Measurements from ENCODE around the gene ACADS. TPM values are rescaled to one million over a fixed set of nuclear protein-coding genes. Genes with fewer than 3 reads are reported as not detected.

ACADS gene
- total RNA-seq, 1 donor from 2014 or later: 0.88 TPM

- no peak for TF ChIP-seq EZH2phosphoT487 (IDR thresholded peaks at IDR 0.05)
- no peak for TF ChIP-seq CTCF (IDR thresholded peaks at IDR 0.05)
- TF ChIP-seq EZH2 (IDR thresholded peaks at IDR 0.05): no peak
- Histone ChIP-seq H4K20me1 (ENCODE audit: low read depth) (peaks cover 66% of the 10 kb centered on the region), H3K27me3 (no peaks in the 10 kb centered on the region), H3K79me2 (ENCODE audit: low read depth) (peaks cover 19% of the 10 kb centered on the region), H2AFZ (replicated peaks) (no peak overlapping the region), H3K36me3 (peaks cover 6% of the 10 kb centered on the region), H3K4me3 (no peak overlapping the region), H3K9ac (no peak overlapping the region), H3K9me3 (ENCODE audit: low read depth) (no peaks in the 10 kb centered on the region), H3K4me1 (no peaks in the 10 kb centered on the region), H3F3A (ENCODE audit: low read depth) (peaks cover 8% of the 10 kb centered on the region), H3K4me2 (no peak overlapping the region), H3K27ac (no peak overlapping the region)
- peaks cover 7% of the 10 kb centered on the region for H3K4me1 Mint-ChIP-seq
- H3K27ac Mint-ChIP-seq: no peak overlapping the region
- H3K27me3 Mint-ChIP-seq (ENCODE audit: insufficient read depth, low read depth): peaks cover 8% of the 10 kb centered on the region
- H3K36me3 Mint-ChIP-seq: peaks cover 38% of the 10 kb centered on the region
- no peak overlapping the region for H3K4me3 Mint-ChIP-seq
- H3K9me3 Mint-ChIP-seq: no peaks in the 10 kb centered on the region
- DNase-seq (ENCODE audit: low spot score): no peak
These were observed 6.0 kb upstream of the ACADS start for GRCh38 chr12:120719496-120720233.

GRCh38 chr12:120720234-120720986, 5.2 kb upstream of the ACADS start:
- no peak overlapping the region for H3K4me3 Mint-ChIP-seq
- Histone ChIP-seq H2AFZ (replicated peaks) (no peak overlapping the region), H3K27me3 (no peaks in the 10 kb centered on the region), H3F3A (ENCODE audit: low read depth) (peaks cover 16% of the 10 kb centered on the region), H3K36me3 (peaks cover 6% of the 10 kb centered on the region), H3K27ac (no peak overlapping the region), H3K4me2 (no peak overlapping the region), H3K9me3 (ENCODE audit: low read depth) (no peaks in the 10 kb centered on the region), H3K79me2 (ENCODE audit: low read depth) (peaks cover 12% of the 10 kb centered on the region), H3K4me1 (peaks cover 4% of the 10 kb centered on the region), H3K4me3 (no peak overlapping the region), H4K20me1 (ENCODE audit: low read depth) (peaks cover 63% of the 10 kb centered on the region), H3K9ac (no peak overlapping the region)
- H3K4me1 Mint-ChIP-seq: peaks cover 14% of the 10 kb centered on the region
- peaks cover 8% of the 10 kb centered on the region for H3K27me3 Mint-ChIP-seq (ENCODE audit: insufficient read depth, low read depth)
- no peaks in the 10 kb centered on the region for H3K9me3 Mint-ChIP-seq
- H3K36me3 Mint-ChIP-seq: peaks cover 34% of the 10 kb centered on the region
- H3K27ac Mint-ChIP-seq: no peak overlapping the region
- DNase-seq (ENCODE audit: low spot score): no peak
- TF ChIP-seq EZH2phosphoT487 (IDR thresholded peaks at IDR 0.05) (no peak), EZH2 (IDR thresholded peaks at IDR 0.05) (no peak), CTCF (IDR thresholded peaks at IDR 0.05) (no peak)

GRCh38 chr12:120720987-120721801, 4.4 kb upstream of the ACADS start:
- TF ChIP-seq EZH2phosphoT487 (IDR thresholded peaks at IDR 0.05) (no peak), CTCF (IDR thresholded peaks at IDR 0.05) (no peak), EZH2 (IDR thresholded peaks at IDR 0.05) (no peak)
- H3K27me3 ChIP-seq: peaks cover 5% of the 10 kb centered on the region
- H3K9me3 ChIP-seq (ENCODE audit: low read depth): no peaks in the 10 kb centered on the region
- H3K4me1 Mint-ChIP-seq: peaks cover 18% of the 10 kb centered on the region
- H3K27ac Mint-ChIP-seq: no peak overlapping the region
- no peak overlapping the region for H3K27ac ChIP-seq
- no peak overlapping the region for H3K4me3 Mint-ChIP-seq
- no peak overlapping the region for H3K4me2 ChIP-seq
- H2AFZ ChIP-seq (replicated peaks): no peak overlapping the region
- no peak overlapping the region for H3K9ac ChIP-seq
- H3F3A ChIP-seq (ENCODE audit: low read depth): peaks cover 19% of the 10 kb centered on the region
- no peaks in the 10 kb centered on the region for H3K9me3 Mint-ChIP-seq
- peaks cover 4% of the 10 kb centered on the region for H3K79me2 ChIP-seq (ENCODE audit: low read depth)
- H3K36me3 ChIP-seq: peaks cover 6% of the 10 kb centered on the region
- no peak overlapping the region for H3K4me3 ChIP-seq
- peaks cover 34% of the 10 kb centered on the region for H3K36me3 Mint-ChIP-seq
- DNase-seq (ENCODE audit: low spot score): no peak
- H3K4me1 ChIP-seq: peaks cover 4% of the 10 kb centered on the region
- peaks cover 5% of the 10 kb centered on the region for H3K27me3 Mint-ChIP-seq (ENCODE audit: insufficient read depth, low read depth)
- peaks cover 56% of the 10 kb centered on the region for H4K20me1 ChIP-seq (ENCODE audit: low read depth)

Measured in neural progenitor cell (in vitro differentiated cells).